ENCODE measurements around the gene PLLP.

Gene PLLP

DNA sequence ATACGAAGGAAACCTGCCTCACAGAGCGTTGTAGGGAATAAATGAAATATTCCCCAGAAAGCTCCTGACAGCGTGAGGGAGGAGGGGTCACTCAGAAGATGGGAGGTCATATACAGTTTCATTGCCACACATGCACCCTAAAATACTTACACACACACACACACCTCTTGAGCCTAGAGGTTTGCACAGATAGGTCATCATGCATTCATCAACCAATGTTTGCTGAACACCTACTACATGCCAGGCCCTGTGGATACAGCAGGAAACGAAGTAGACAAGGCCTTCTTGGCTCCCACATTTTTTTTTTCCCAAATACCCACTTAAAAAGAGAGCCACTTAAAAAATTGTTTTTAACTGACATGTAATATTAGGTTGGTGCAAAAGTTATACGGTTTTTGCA, 907 bp upstream of the PLLP start:
- Histone ChIP-seq H3K4me3 (ENCODE audit: low read length) (no peak overlapping the region), H3K56ac (ENCODE audit: low read length) (no peak overlapping the region), H3K4me1 (ENCODE audit: control insufficient read depth, low read depth, low read length) (no peaks in the 10 kb centered on the region), H3K23ac (ENCODE audit: low read length) (no peak overlapping the region), H4K8ac (ENCODE audit: low read depth, low read length) (no peak overlapping the region), H3K9ac (ENCODE audit: low read length) (no peak overlapping the region), H3K4me2 (ENCODE audit: low read length) (no peak overlapping the region), H3K79me2 (ENCODE audit: control insufficient read depth, insufficient read depth, low read length) (no peaks in the 10 kb centered on the region), H3K27ac (ENCODE audit: low read depth, low read length) (no peak overlapping the region), H2BK5ac (ENCODE audit: low read length) (no peak overlapping the region), H2BK15ac (replicated peaks; ENCODE audit: low read depth) (no peak overlapping the region), H3K36me3 (ENCODE audit: control insufficient read depth, insufficient read depth, low read length) (no peaks in the 10 kb centered on the region), H3K79me1 (ENCODE audit: low read length) (no peaks in the 10 kb centered on the region), H3K4ac (ENCODE audit: low read depth, low read length) (no peak overlapping the region), H3K27me3 (ENCODE audit: insufficient read depth, low read length, poor library complexity) (peaks cover 9% of the 10 kb centered on the region), H2AK5ac (ENCODE audit: low read length) (no peak overlapping the region), H2BK120ac (ENCODE audit: low read depth, low read length) (no peak overlapping the region), H3K18ac (ENCODE audit: low read length) (no peak overlapping the region), H4K5ac (ENCODE audit: low read length) (no peak overlapping the region)
- no peak for DNase-seq
- WGBS (ENCODE audit: extremely low coverage, insufficient coverage, low lambda C conversion rate) = no CpG with 5 or more reads among the region's 5 CpGs

- no CpG with 5 or more reads among the region's 22 CpGs for WGBS (ENCODE audit: extremely low coverage, insufficient coverage, low lambda C conversion rate)
Measured at GRCh38 chr16:57284952-57285363, 486 bp upstream of the PLLP start.

GRCh38 chr16:57283959-57284208, 588 bp downstream of the PLLP start:
- Histone ChIP-seq H3K56ac (ENCODE audit: low read length) (peak overlapping the region; percentile 80), H3K27me3 (ENCODE audit: insufficient read depth, low read length, poor library complexity) (peaks cover 9% of the 10 kb centered on the region), H3K4me1 (ENCODE audit: control insufficient read depth, low read depth, low read length) (no peaks in the 10 kb centered on the region), H3K9ac (ENCODE audit: low read length) (peak overlapping the region; percentile 44), H2BK5ac (ENCODE audit: low read length) (no peak overlapping the region), H4K8ac (ENCODE audit: low read depth, low read length) (no peak overlapping the region), H3K18ac (ENCODE audit: low read length) (no peak overlapping the region), H2AK5ac (ENCODE audit: low read length) (no peak overlapping the region), H2BK15ac (replicated peaks; ENCODE audit: low read depth) (no peak overlapping the region), H3K79me1 (ENCODE audit: low read length) (no peaks in the 10 kb centered on the region), H2BK120ac (ENCODE audit: low read depth, low read length) (no peak overlapping the region), H4K5ac (ENCODE audit: low read length) (no peak overlapping the region), H3K4me3 (ENCODE audit: low read length) (no peak overlapping the region), H3K27ac (ENCODE audit: low read depth, low read length) (no peak overlapping the region), H3K4me2 (ENCODE audit: low read length) (peak overlapping the region; percentile 57), H3K23ac (ENCODE audit: low read length) (no peak overlapping the region), H3K36me3 (ENCODE audit: control insufficient read depth, insufficient read depth, low read length) (no peaks in the 10 kb centered on the region), H3K79me2 (ENCODE audit: control insufficient read depth, insufficient read depth, low read length) (no peaks in the 10 kb centered on the region), H3K4ac (ENCODE audit: low read depth, low read length) (no peak overlapping the region)
- no CpG with 5 or more reads among the region's 14 CpGs for WGBS (ENCODE audit: extremely low coverage, insufficient coverage, low lambda C conversion rate)
- no peak for DNase-seq

More at GRCh38 chr16:57284952-57285363, 486 bp upstream of the PLLP start:
- Histone ChIP-seq H3K23ac (ENCODE audit: low read length) (no peak overlapping the region), H3K27ac (ENCODE audit: low read depth, low read length) (no peak overlapping the region), H3K4ac (ENCODE audit: low read depth, low read length) (no peak overlapping the region), H3K27me3 (ENCODE audit: insufficient read depth, low read length, poor library complexity) (peaks cover 9% of the 10 kb centered on the region), H4K8ac (ENCODE audit: low read depth, low read length) (no peak overlapping the region), H3K4me3 (ENCODE audit: low read length) (peak overlapping the region; percentile 58), H4K5ac (ENCODE audit: low read length) (no peak overlapping the region), H3K4me1 (ENCODE audit: control insufficient read depth, low read depth, low read length) (no peaks in the 10 kb centered on the region), H3K56ac (ENCODE audit: low read length) (peak overlapping the region; percentile 84), H3K9ac (ENCODE audit: low read length) (peak overlapping the region; percentile 55), H3K36me3 (ENCODE audit: control insufficient read depth, insufficient read depth, low read length) (no peaks in the 10 kb centered on the region), H2BK120ac (ENCODE audit: low read depth, low read length) (no peak overlapping the region), H3K79me2 (ENCODE audit: control insufficient read depth, insufficient read depth, low read length) (no peaks in the 10 kb centered on the region), H3K18ac (ENCODE audit: low read length) (peak overlapping the region; percentile 40), H2BK15ac (replicated peaks; ENCODE audit: low read depth) (no peak overlapping the region), H3K79me1 (ENCODE audit: low read length) (no peaks in the 10 kb centered on the region), H3K4me2 (ENCODE audit: low read length) (peak overlapping the region; percentile 64), H2AK5ac (ENCODE audit: low read length) (no peak overlapping the region), H2BK5ac (ENCODE audit: low read length) (no peak overlapping the region)
- DNase-seq = peak; percentile 34

DNA sequence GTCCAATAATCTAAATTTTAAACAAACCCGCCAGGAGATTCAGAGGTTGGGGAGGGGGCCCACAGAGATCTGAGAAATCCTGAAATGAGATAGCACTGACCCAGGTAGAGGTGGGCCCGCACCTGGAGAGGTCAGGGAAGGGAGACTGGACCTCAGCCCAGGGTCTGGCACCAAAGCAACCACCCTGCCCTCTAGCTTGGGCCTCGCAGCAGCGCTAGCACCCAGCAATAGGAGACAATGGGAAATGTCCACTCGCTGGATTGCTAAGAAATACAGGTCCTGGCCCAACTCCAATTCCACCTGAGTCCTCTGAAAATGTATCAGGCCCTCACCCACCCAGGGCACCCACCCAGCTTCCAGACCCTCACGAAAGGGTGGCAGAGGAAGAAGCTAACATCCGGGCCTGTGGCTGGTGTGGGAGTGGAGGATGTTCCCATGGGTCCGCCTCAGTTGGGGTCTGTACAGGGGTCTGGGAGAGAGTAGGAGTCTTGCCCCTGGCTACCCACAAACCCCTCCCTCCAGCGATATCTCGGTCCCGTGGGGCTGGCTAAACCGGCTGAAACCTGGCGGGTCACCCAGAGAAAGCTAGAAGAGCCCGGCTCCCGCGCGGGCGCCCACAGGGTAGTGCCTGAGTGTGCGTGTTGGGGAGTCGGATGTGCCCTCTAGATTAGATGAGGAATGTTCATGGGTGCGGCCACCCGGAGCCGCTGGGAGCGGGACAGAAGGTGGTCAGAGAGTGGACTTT, 1.1 kb downstream of the PLLP start:
- no peak overlapping the region for H3K4me3 ChIP-seq (ENCODE audit: low read length)
- no peak overlapping the region for H2BK120ac ChIP-seq (ENCODE audit: low read depth, low read length)
- no peak overlapping the region for H3K9ac ChIP-seq (ENCODE audit: low read length)
- H3K4ac ChIP-seq (ENCODE audit: low read depth, low read length) = no peak overlapping the region
- no peak overlapping the region for H3K23ac ChIP-seq (ENCODE audit: low read length)
- WGBS (ENCODE audit: extremely low coverage, insufficient coverage, low lambda C conversion rate) = no CpG with 5 or more reads among the region's 24 CpGs
- no peaks in the 10 kb centered on the region for H3K36me3 ChIP-seq (ENCODE audit: control insufficient read depth, insufficient read depth, low read length)
- peak overlapping the region; percentile 57 for H3K4me2 ChIP-seq (ENCODE audit: low read length)
- H2AK5ac ChIP-seq (ENCODE audit: low read length) = no peak overlapping the region
- H3K79me1 ChIP-seq (ENCODE audit: low read length) = no peaks in the 10 kb centered on the region
- H3K56ac ChIP-seq (ENCODE audit: low read length) = peak overlapping the region; percentile 80
- no peaks in the 10 kb centered on the region for H3K79me2 ChIP-seq (ENCODE audit: control insufficient read depth, insufficient read depth, low read length)
- H2BK5ac ChIP-seq (ENCODE audit: low read length) = no peak overlapping the region
- no peak overlapping the region for H3K18ac ChIP-seq (ENCODE audit: low read length)
- H4K8ac ChIP-seq (ENCODE audit: low read depth, low read length) = no peak overlapping the region
- H4K5ac ChIP-seq (ENCODE audit: low read length) = no peak overlapping the region
- H3K27me3 ChIP-seq (ENCODE audit: insufficient read depth, low read length, poor library complexity) = peaks cover 9% of the 10 kb centered on the region
- H3K4me1 ChIP-seq (ENCODE audit: control insufficient read depth, low read depth, low read length) = no peaks in the 10 kb centered on the region
- no peak overlapping the region for H3K27ac ChIP-seq (ENCODE audit: low read depth, low read length)
- DNase-seq = no peak
- H2BK15ac ChIP-seq (replicated peaks; ENCODE audit: low read depth) = no peak overlapping the region

- H3K4me2 ChIP-seq (ENCODE audit: low read length) = no peak overlapping the region
- no peak overlapping the region for H3K23ac ChIP-seq (ENCODE audit: low read length)
- H3K18ac ChIP-seq (ENCODE audit: low read length) = no peak overlapping the region
- no peak overlapping the region for H4K5ac ChIP-seq (ENCODE audit: low read length)
- no peak for DNase-seq
- H2BK15ac ChIP-seq (replicated peaks; ENCODE audit: low read depth) = no peak overlapping the region
- peaks cover 9% of the 10 kb centered on the region for H3K27me3 ChIP-seq (ENCODE audit: insufficient read depth, low read length, poor library complexity)
- H2AK5ac ChIP-seq (ENCODE audit: low read length) = no peak overlapping the region
- no peak overlapping the region for H2BK120ac ChIP-seq (ENCODE audit: low read depth, low read length)
- no peak overlapping the region for H3K4ac ChIP-seq (ENCODE audit: low read depth, low read length)
- H3K4me1 ChIP-seq (ENCODE audit: control insufficient read depth, low read depth, low read length) = no peaks in the 10 kb centered on the region
- H3K79me1 ChIP-seq (ENCODE audit: low read length) = no peaks in the 10 kb centered on the region
- no CpG with 5 or more reads among the region's 8 CpGs for WGBS (ENCODE audit: extremely low coverage, insufficient coverage, low lambda C conversion rate)
- H3K79me2 ChIP-seq (ENCODE audit: control insufficient read depth, insufficient read depth, low read length) = no peaks in the 10 kb centered on the region
- H2BK5ac ChIP-seq (ENCODE audit: low read length) = no peak overlapping the region
- no peak overlapping the region for H3K9ac ChIP-seq (ENCODE audit: low read length)
- no peak overlapping the region for H3K56ac ChIP-seq (ENCODE audit: low read length)
- no peak overlapping the region for H3K4me3 ChIP-seq (ENCODE audit: low read length)
- H3K36me3 ChIP-seq (ENCODE audit: control insufficient read depth, insufficient read depth, low read length) = no peaks in the 10 kb centered on the region
- H4K8ac ChIP-seq (ENCODE audit: low read depth, low read length) = no peak overlapping the region
- H3K27ac ChIP-seq (ENCODE audit: low read depth, low read length) = no peak overlapping the region
Measured at GRCh38 chr16:57282510-57283213, 1.8 kb downstream of the PLLP start.

Data from mesendoderm (in vitro differentiated cells).